ENCODE data around the gene PRKN.

GRCh38 chr6:162481938-162482337, 245.6 kb downstream of the PRKN start:
- no peak for TF ChIP-seq CTCF (IDR thresholded peaks at IDR 0.05)
- TF ChIP-seq ZFX (IDR thresholded peaks at IDR 0.05; ENCODE audit: borderline replicate concordance) = no peak

Data from 22Rv1 (cell line).